DOHH2 (cell line): Measurements from ENCODE around the gene SRR.

ENCODE experiments used
- H3F3A ChIP-seq: fragments of 200-600 bp; sonication (generic), shearing (Covaris generic); 2 replicates; pipeline ENCODE4 v1.6.0; 2016; ENCODE audit warnings: antibody characterized with exemption, mild to moderate bottlenecking; ENCODE audit not compliant: control insufficient read depth, insufficient read depth
- H3K27ac ChIP-seq: fragments of 200-600 bp; sonication (generic); 2 replicates; pipeline ENCODE4 v1.5.1; 2014; ENCODE audit warnings: low read depth, mild to moderate bottlenecking, low read length, moderate library complexity
- H3K27me3 ChIP-seq: fragments of 200-600 bp; sonication (generic); 2 replicates; pipeline ENCODE4 v1.6.1; 2014; ENCODE audit warnings: mild to moderate bottlenecking, low read length, mixed read lengths; ENCODE audit not compliant: control insufficient read depth
- H3K36me3 ChIP-seq: fragments of 200-600 bp; sonication (generic); 2 replicates; pipeline ENCODE4 v1.6.1; 2014; ENCODE audit warnings: mild to moderate bottlenecking, low read length, moderate library complexity, mixed read lengths; ENCODE audit not compliant: control insufficient read depth
- H3K4me1 ChIP-seq: fragments of 200-600 bp; sonication (generic); 2 replicates; pipeline ENCODE4 v1.6.1; 2014; ENCODE audit warnings: mild to moderate bottlenecking, low read length, mixed read lengths; ENCODE audit not compliant: control insufficient read depth
- H3K4me2 ChIP-seq: fragments of 200-600 bp; sonication (generic); 2 replicates; pipeline ENCODE4 v1.6.0; 2014; ENCODE audit warnings: mild to moderate bottlenecking, low read length, moderate library complexity
- H3K4me3 ChIP-seq: fragments of 200-600 bp; sonication (generic); 2 replicates; pipeline ENCODE4 v1.5.1; 2014; ENCODE audit warnings: mild to moderate bottlenecking, low read length, mixed read lengths
- H3K79me2 ChIP-seq: fragments of 200-600 bp; sonication (generic); 2 replicates; pipeline ENCODE4 v1.6.1; 2014; ENCODE audit warnings: mild to moderate bottlenecking, low read length, mixed read lengths; ENCODE audit not compliant: control insufficient read depth
- H3K9me2 ChIP-seq: fragments of 200-600 bp; sonication (generic); replicated peaks from 2 replicates; pipeline ENCODE4 v1.6.1; 2014; ENCODE audit warnings: mild to moderate bottlenecking, low read length, mixed read lengths; ENCODE audit not compliant: control insufficient read depth
- H3K9me3 ChIP-seq: fragments of 200-600 bp; sonication (generic); 2 replicates; pipeline ENCODE4 v1.6.1; 2014; ENCODE audit warnings: antibody characterized with exemption, low read length, mixed read lengths; ENCODE audit not compliant: control insufficient read depth, insufficient read depth
- H4K20me1 ChIP-seq: fragments of 200-600 bp; sonication (generic); 2 replicates; pipeline ENCODE4 v1.6.0; 2014; ENCODE audit warnings: low read depth, mild to moderate bottlenecking, antibody characterized with exemption, low read length, moderate library complexity; ENCODE audit not compliant: control insufficient read depth, insufficient read depth
- CTCF ChIP-seq: fragments of 200-600 bp; sonication (generic); IDR thresholded peaks from one replicate; pipeline ENCODE4 v1.5.1; 2014; ENCODE audit warnings: antibody characterized with exemption, mild to moderate bottlenecking, low read depth, low read length; ENCODE audit not compliant: poor library complexity, severe bottlenecking
- EZH2phosphoT487 ChIP-seq: fragments of 200-600 bp; sonication (generic); IDR thresholded peaks from 2 replicates; pipeline ENCODE4 v1.6.1; 2017; ENCODE audit warnings: borderline replicate concordance, mild to moderate bottlenecking, antibody characterized with exemption, low read length, moderate library complexity, mixed read lengths

Gene SRR

DNA sequence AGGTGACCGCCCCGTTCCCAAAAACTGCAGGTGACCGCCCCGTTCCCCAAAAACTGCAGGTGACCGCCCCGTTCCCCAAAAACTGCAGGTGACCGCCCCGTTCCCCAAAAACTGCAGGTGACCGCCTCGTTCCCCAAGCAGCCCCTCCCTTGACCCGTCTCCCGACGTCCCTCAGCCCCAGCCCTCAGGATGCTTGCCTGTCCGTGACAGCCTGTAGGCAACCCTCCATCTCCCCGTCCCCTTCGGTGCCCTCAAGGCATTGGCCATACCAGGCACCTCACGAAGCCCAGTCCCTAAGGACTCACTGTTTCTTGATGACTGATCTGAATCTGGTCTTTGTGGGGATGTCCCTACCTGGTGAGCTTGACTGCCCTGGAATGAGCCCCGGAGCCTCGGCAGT, 58.7 kb downstream of the SRR start:
- Histone ChIP-seq H3K4me3 (no peak overlapping the region), H3F3A (no peaks in the 10 kb centered on the region), H3K27ac (no peak overlapping the region), H3K9me2 (no peaks in the 10 kb centered on the region), H3K9me3 (no peaks in the 10 kb centered on the region), H3K4me1 (no peaks in the 10 kb centered on the region), H4K20me1 (no peaks in the 10 kb centered on the region), H3K79me2 (no peaks in the 10 kb centered on the region), H3K4me2 (no peak overlapping the region), H3K27me3 (no peaks in the 10 kb centered on the region), H3K36me3 (no peaks in the 10 kb centered on the region)
- TF ChIP-seq EZH2phosphoT487: no peak
- TF ChIP-seq CTCF: no peak

DNA sequence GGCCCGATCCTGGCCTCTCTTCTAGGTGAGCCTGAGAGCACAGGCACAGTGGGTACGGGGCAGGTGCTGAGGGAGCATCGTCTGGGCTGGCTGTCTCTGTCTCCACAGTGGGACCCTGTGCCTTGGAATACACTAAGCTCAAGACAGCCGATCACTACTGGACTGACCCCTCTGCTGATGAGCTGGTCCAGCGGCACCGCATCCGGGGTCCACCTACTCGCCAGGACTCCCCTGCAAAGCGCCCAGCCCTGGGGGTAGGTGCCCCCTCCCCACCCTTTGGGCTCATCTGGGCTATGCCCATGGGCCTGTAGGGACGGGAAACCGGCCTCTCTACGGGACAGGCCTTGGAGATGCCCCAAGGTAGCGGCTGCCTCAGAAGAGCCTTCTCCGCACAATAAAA, 59.1 kb downstream of the SRR start:
- H3K9me3 ChIP-seq: no peaks in the 10 kb centered on the region
- H3F3A ChIP-seq: no peaks in the 10 kb centered on the region

GRCh38 chr17:2363318-2363717, 59.6 kb downstream of the SRR start:
- Histone ChIP-seq H3K27ac (no peak overlapping the region), H3K4me2 (no peak overlapping the region), H3K4me1 (no peaks in the 10 kb centered on the region), H3K36me3 (no peaks in the 10 kb centered on the region), H3K9me3 (no peaks in the 10 kb centered on the region), H3K4me3 (no peak overlapping the region), H3K9me2 (no peaks in the 10 kb centered on the region), H3K79me2 (no peaks in the 10 kb centered on the region), H3K27me3 (no peaks in the 10 kb centered on the region), H3F3A (no peaks in the 10 kb centered on the region), H4K20me1 (no peaks in the 10 kb centered on the region)
- TF ChIP-seq CTCF: no peak
- no peak for TF ChIP-seq EZH2phosphoT487

More for the DNA sequence above, 59.1 kb downstream of the SRR start:
- Histone ChIP-seq H4K20me1 (no peaks in the 10 kb centered on the region), H3K27ac (no peak overlapping the region), H3K36me3 (no peaks in the 10 kb centered on the region), H3K9me2 (no peaks in the 10 kb centered on the region), H3K4me1 (no peaks in the 10 kb centered on the region), H3K79me2 (no peaks in the 10 kb centered on the region), H3K4me2 (no peak overlapping the region), H3K27me3 (no peaks in the 10 kb centered on the region), H3K4me3 (no peak overlapping the region)
- TF ChIP-seq CTCF: no peak
- TF ChIP-seq EZH2phosphoT487: no peak
